Keratinocyte (primary cell): Measurements from ENCODE around the gene RNF112.

Source experiments
- CTCF ChIP-seq, 3 experiments: IDR thresholded peaks in 1 of 3; conservative IDR thresholded peaks in 1 of 3; optimal IDR thresholded peaks in 1 of 3; 2 replicates in 2 of 3; 3 replicates in 1 of 3; pipeline versions ENCODE3 to v1.5.1; 2011; ENCODE audit warnings: low read length in 3 of 3, mild to moderate bottlenecking in 3 of 3, moderate library complexity in 2 of 3, control low read depth in 1 of 3, inconsistent platforms in 1 of 3; ENCODE audit not compliant: insufficient read depth in 2 of 3; ENCODE audit errors: extremely low read depth in 1 of 3
- EZH2 ChIP-seq: IDR thresholded peaks from one replicate; pipeline ENCODE4 v1.6.1; 2012; ENCODE audit warnings: inconsistent platforms, mild to moderate bottlenecking, low read length, moderate library complexity

DNA sequence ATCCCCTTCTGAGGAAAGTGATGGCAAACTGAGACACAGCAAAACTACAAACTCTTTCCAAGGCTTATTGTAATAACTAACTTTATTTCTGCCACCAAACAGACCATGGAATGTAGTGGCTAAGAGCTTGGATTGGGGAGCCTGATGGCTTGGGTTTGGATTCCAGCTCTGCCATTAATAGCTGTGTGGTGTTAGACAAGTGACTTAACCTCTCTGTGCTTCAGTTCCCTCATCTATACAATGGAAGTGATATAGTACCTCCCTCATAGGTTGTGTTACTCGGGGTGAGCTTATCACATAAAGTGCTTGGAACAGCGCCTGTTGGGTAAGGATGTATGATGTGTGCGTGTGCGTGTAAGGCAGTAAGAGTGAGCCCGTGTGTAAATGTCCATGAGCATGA, 5.9 kb upstream of the RNF112 start:
- TF ChIP-seq CTCF (optimal IDR thresholded peaks at IDR 0.05 in 1 of 3, IDR thresholded peaks at IDR 0.05 in 1 of 3, conservative IDR thresholded peaks at IDR 0.05 in 1 of 3; ENCODE audit: extremely low read depth in 1 of 3, insufficient read depth in 2 of 3, low read length in 3 of 3) = no peak
- TF ChIP-seq EZH2 = no peak
